Gastrocnemius medialis (tissue), 4 donors: ENCODE results near the gene SH3PXD2B.

Experiments
- POLR2A ChIP-seq, 2 donors: fragments of 450-650 bp; IDR thresholded peaks; one replicate each; pipeline ENCODE4 v1.6.1; 2017; ENCODE audit warnings: antibody characterized with exemption in 2 of 2, mild to moderate bottlenecking in 2 of 2, moderate library complexity in 2 of 2
- TF ChIP-seq, protein P1 (sequence below), 5 experiments: fragments of 450-650 bp in 3 of 5; fragments of 200-600 bp in 2 of 5; sonication (generic) in 2 of 5; IDR thresholded peaks in 4 of 5; conservative IDR thresholded peaks in 1 of 5; 1 replicate in 4 of 5; 2 replicates in 1 of 5; pipeline ENCODE4 v1.5.1; 2016 to 2019; ENCODE audit warnings: antibody characterized with exemption in 5 of 5, mild to moderate bottlenecking in 3 of 5, moderate library complexity in 3 of 5

- TF ChIP-seq, protein P1, sequence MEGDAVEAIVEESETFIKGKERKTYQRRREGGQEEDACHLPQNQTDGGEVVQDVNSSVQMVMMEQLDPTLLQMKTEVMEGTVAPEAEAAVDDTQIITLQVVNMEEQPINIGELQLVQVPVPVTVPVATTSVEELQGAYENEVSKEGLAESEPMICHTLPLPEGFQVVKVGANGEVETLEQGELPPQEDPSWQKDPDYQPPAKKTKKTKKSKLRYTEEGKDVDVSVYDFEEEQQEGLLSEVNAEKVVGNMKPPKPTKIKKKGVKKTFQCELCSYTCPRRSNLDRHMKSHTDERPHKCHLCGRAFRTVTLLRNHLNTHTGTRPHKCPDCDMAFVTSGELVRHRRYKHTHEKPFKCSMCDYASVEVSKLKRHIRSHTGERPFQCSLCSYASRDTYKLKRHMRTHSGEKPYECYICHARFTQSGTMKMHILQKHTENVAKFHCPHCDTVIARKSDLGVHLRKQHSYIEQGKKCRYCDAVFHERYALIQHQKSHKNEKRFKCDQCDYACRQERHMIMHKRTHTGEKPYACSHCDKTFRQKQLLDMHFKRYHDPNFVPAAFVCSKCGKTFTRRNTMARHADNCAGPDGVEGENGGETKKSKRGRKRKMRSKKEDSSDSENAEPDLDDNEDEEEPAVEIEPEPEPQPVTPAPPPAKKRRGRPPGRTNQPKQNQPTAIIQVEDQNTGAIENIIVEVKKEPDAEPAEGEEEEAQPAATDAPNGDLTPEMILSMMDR (IDR thresholded peaks at IDR 0.05 in 4 of 5, conservative IDR thresholded peaks at IDR 0.05 in 1 of 5): no peak
- no peak for TF ChIP-seq POLR2A (IDR thresholded peaks at IDR 0.05)
Observed at GRCh38 chr5:172361566-172362238, 92.6 kb downstream of the SH3PXD2B start.
